GM19099 (cell line): Measurements from ENCODE around the gene NKX2-8.

Source experiments
- POLR2A ChIP-seq: IDR thresholded peaks from 3 replicates; pipeline ENCODE4 v1.6.1; 2011; ENCODE audit warnings: low read depth; ENCODE audit not compliant: insufficient read length; ENCODE audit errors: extremely low read depth

Gene NKX2-8

DNA sequence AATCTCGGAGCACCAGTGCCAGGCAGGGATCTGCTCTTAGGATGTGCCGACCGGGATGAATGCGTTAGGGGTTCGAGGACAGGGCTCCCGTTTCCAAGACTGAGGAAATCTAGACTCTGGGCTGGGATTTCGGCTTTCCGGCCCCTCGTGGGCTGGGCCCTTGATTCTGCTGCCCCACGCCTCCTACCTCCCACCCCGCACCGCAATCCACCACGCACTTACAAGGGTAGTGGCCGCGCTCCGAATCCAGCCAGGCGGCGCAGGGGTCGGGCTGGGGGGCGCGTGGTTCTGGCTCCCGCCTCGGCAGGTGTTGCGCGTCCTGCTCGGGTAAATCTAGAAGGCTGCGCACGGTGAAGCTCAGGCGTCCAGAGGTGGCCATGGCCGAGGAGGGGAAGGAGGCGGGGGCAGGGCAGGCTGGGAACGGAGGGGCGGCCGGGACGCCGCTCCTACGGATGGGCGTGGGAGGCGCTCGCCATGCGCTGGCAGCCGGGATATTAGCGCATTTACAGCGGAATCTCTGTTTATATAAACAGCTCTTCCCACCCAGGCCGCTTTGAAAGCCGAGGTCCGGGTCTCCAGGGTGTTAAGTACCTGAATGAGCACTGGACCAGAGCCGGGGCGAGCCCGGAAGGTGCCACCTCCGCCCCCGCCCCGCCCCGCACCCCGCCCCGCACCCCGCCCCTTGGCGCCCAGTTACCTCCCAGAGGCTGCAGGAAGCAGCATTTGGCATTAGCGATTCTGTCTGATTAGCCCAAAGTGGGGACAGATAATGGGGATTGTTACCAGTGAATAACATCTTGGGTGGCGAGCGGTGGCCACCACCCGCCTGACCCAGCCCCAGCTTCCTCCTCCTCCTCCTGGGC, at the start of gene NKX2-8:
Gene NKX2-8 (minus strand): TSS at position 604 of the 863 bp plus-strand sequence. CDS start 225 bp downstream, at position 379.
- TF ChIP-seq POLR2A, result no peak

DNA sequence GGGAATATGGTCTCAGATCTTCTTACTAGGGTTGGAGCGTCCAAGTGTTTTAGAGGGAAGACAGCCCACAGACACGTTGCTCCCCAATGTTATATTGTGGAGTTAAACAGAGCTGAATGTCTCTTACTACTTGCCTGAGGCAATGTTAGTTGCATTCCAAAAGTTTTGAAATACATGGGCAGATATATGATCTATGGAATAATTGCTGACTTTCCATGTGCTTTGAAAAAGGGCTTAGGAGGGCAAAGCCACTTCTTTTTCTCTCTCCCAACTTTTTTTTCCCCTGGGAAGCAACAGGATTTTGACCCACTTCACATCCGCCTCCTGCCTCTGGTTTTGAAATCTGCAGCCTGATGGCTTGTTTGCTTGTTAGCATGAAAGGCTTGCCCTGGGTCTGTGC, 45.6 kb upstream of the NKX2-8 start:
- no peak for TF ChIP-seq POLR2A

DNA sequence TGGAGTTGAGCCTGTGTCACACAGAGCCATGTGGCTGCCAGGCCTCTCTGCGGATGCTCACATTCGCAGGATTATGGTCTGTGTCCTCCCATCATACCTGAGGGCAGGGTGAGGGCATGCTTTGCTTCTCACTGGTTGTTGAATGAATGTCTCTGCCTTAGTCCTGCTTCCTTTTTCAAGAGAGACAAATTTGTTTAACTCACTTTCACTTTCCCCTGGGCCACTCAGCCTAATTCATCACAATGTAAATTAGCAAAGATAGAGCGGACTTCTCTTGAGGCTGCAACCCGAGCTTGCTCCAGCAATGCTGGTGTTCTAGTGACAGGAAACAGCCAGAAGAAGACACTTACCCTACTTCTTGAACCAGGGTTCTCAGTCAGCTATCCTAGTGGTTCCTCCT, 43.7 kb upstream of the NKX2-8 start:
- TF ChIP-seq POLR2A, result no peak

DNA sequence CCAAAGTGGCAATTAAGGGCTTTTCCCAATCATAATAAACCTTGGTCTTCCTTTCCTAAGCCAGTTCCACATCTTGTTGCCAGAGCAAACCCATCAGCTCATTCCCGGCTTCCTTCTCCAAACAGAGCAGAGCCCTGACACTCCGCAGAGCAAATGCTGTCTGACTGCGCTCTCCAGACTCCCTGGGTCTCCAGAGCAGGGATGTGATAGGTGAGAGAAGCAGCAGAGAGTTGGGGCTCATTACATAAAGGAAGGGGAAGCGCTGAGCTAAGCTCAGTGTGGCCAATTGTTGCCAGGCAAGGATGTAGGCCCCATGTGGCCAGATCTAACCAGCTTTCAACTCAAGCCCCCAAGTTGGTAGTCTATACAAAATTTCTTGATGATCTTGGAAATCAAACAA, 43.0 kb upstream of the NKX2-8 start:
- TF ChIP-seq POLR2A, result no peak

DNA sequence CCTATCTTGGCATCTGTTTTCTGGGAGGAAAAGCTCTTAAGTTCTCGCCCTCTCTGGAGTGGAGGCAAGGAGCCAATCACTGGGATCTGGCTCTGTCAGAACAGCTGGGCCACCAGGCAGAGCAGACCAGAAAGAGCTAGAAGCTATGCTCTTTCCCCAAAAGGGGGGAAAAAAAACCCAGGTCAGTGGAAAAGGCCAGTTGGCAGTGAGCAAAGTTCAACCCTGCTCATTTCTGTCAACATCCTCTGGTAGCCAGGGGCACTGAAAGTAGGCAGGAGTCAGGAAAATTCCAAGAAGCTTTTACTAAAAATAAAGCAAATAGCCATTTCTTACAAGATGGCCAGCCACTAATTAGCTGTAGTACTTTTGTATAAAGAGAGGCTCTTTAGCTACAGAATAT, 42.6 kb upstream of the NKX2-8 start:
- no peak for TF ChIP-seq POLR2A

DNA sequence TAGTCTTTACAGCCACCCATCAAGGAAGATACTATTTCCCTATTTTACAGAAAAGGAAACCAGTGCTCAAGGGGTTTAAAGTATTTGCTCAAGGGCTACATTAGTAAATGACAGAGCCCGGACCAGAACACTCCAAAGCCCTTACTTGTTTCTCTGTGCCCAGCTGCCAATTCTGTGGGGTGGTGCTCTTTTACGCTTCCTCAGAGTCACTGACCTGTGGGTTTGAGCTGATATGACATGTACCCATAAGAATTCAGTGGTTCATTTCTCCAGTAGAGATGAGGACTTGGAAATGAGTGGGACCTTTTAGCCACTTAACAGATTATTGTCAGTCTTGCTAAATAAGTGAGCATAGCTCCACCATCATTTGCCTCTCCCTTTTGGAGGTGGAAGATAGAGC, 37.4 kb upstream of the NKX2-8 start:
- no peak for TF ChIP-seq POLR2A

DNA sequence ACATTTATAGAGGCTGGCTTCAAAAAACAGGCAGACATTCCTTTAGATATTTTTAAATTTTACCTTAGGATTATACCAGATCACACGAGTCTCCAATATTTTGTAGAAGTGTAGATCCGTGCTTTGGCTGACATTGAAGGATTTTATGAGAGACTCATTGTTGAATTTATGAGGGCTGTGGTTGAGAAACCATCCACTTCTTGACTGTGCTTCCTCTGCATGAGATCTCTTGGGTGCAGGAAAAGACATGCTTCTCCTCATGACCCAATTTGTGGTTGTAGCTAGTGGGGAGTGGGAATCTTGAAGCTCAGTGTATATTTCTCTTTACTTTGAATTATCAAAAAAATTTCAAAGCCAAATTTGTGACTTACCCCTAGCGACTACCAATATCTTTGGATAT, 36.7 kb upstream of the NKX2-8 start:
- TF ChIP-seq POLR2A, result no peak

DNA sequence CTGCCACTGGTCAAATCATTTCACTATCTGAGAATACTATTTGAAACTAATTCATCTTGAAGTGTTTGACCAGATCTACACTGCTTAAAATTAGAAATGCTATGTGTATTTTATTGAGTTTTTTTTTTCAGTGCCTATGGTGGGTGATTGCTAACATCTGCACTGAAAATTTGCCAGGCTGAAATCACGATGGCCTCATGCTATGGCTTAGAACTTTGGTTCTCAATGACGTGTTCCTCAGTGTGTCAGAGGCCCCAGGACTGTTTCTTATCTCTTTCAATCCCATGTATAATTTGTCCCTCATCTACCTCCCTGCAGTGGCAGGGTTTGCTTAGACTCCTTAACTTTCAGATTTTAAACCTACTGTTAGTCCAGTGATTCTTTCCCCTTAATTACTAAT, 36.2 kb upstream of the NKX2-8 start:
- no peak for TF ChIP-seq POLR2A

DNA sequence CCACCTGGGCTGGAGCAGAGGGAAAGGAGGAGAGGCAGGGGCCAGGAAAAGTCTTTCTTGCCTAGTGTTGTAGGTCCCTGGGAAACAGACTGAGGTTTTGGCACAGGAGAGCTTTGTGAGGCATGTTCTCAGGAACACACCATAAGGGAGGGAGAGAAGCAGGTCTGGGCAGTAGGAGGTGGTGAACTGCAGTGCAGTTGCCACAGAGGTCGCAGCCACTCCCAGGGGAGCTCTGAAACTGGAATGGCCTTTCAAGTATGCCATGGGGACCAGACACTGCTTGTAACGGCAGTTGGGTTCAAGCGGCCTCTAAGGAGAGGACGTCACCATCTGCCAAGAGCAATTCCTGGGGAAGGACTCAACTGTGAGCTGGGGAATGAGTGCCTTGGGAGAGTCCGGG, 35.4 kb upstream of the NKX2-8 start:
- no peak for TF ChIP-seq POLR2A

DNA sequence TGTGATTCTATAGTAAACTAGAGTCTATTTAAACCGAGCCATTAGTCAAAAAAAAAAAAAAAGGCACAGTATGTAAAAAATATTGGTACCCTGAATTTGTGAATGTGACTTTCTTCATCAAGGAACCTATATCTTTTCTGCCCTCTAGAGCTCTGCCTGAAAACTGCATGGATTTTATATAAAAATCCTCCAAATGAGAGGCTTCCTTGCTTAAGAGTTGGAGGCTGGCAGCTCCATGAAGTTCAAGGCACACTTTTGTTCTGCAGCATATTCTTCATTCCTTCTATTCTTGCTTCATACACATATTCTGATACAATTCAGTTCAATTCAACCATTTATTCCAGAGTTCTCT, 23.1 kb upstream of the NKX2-8 start:
- no peak for TF ChIP-seq POLR2A

DNA sequence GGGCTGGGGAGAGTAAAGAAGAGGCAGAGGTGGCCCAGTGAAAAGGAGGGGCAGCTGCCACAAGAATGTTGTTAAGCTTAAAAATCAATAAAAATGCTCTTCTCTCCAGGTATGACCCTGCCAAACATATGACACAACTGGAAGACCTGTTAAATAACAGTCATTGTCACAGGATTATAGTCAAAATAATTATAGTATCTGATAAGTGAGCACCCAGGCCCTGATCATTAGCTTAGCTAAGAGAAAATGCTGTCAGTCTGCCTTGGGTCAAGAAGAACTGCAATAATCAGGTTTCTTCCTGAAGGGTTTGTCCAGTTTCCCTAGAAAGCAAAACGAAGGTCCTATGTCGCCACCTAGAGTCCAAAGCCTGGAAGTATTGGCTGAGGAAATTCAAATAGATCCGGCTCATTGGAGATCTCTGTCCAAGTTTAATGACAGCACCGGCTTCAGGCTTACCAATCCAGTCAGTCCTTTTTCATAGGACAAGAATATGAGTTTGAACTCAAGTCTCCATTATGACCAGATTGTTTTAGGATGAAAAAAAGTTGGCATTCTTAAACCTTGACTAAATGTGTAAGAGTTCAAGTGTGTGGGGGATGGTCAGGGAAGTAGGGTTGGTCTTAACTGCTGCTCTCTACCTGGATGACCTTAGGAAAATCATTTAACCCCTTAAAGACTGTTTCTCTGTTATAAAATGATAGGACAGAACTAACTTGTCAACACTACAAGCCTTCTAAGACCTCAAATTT, 22.5 kb upstream of the NKX2-8 start:
- no peak for TF ChIP-seq POLR2A

DNA sequence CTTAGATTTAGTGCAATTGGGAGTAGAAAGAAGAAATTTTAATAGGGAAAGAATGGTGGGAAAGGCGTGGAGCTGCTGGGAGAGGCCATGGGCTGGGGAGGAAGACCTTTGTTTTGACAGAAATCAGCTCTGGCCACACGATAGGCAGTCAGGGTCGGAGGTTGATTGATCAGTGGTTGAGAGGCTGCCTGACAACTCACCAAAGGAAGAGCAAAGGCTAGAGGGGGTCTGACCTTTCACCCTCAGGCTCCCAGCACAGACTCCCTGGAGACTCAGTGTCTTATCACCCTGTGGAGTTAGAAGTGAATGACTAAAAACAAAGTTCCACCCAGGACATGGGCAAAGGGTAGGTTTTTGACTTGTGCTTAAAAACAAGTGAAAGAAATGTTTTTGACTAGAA, 18.0 kb upstream of the NKX2-8 start:
- TF ChIP-seq POLR2A, result no peak

DNA sequence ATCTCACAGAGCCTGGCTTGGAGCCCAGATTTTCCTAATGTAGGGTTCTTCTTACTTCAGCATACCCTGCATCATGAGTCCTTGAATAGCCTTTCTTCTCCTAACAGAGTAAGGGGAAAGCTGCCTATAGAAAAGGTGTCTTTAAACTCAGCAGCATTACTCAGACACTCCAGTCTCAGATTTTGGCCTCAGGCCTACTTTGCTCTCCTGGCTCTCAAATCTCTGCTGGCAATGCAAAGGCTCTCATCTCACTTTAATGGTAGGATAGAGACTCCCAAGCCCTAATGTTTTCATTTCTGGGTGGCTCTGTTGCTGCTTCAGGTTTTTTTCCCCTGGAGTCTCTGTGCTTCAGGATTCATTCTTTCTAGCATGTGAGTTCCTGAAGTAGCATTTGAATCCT, 9.1 kb upstream of the NKX2-8 start:
- TF ChIP-seq POLR2A, result no peak

DNA sequence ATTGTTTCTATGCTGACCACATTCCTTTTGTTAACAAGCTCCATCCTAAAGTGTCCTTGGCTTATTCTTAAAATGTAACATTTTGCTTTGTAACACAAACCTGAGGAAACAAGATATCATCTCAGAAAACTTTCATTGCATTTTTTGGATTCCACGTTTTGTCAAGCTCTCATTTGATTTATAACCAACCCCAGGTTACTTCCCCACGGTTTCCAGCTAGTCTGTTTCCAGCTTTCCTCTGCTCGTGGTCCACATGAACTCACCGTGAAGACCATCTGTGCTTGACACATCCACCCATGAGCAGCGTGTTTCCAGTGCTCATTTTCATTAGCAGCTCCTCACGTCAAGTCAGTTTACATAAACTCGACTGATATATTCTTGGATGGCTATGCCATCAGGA, 6.4 kb upstream of the NKX2-8 start:
- no peak for TF ChIP-seq POLR2A

DNA sequence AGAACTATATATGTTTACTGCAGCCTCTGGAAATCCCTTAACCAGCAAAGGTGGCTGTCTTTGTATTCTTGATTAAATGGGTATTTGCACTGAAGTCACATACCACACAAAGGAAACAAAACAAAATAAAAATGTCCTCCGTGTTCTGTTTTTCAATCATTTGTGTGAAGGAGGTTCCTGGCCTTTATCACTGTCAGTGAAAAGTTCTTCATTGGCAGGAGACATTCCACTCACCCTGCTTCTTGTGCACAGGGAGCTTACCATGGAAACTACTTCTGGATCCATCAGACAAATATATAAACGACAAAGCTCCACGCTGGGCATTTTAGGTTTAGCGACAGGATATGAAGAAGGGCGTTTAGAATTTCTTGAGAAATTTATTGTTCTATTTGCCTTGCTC, 5.7 kb upstream of the NKX2-8 start:
- TF ChIP-seq POLR2A, result no peak

DNA sequence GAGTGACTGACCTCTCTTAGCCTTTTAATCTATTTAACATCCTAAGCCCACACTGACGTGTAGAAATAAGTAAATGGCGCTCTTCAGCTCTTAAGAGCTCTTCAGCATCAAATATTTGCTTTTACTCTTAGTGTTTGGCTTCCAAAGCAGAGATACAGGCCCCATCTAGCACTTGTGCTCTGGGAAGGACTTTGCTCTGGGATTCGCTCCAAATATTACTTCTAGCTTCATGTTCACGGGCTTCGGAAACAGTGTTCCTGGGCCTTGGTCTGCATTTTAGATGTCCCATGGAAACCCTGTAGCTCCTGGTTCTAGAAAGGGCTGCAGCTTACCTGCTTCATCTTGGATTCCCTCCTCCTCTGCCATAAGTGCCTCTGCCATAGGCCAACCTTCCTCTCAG, 2.7 kb upstream of the NKX2-8 start:
- no peak for TF ChIP-seq POLR2A
